ENCODE results near the gene EYA2. TPM values are rescaled to one million over a fixed set of nuclear protein-coding genes. Genes with fewer than 3 reads are reported as not detected.

EYA2 gene
- total RNA-seq, 1 donor from 2014 or later, result not detected

DNA sequence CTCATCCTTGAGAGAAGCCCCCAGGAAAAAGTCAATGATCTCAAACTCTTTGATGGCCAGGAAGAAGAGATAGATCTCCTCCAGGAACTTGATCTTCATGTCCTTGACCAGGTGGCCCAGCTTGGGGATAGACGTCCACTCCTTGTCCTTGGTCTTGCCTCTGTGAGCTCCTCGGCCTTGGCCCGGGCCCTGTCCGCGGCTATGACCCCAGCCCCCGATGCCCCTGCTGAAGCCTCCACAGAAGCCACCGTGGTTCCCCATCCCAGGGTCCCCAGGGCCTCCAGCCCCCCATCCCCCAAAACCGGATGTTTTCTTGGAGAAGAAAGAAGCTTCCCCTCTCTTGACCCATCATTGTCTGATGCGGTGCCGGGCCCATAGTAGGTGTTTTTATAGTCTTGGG lies 266.8 kb downstream of the EYA2 start:
- TF ChIP-seq, protein P1, sequence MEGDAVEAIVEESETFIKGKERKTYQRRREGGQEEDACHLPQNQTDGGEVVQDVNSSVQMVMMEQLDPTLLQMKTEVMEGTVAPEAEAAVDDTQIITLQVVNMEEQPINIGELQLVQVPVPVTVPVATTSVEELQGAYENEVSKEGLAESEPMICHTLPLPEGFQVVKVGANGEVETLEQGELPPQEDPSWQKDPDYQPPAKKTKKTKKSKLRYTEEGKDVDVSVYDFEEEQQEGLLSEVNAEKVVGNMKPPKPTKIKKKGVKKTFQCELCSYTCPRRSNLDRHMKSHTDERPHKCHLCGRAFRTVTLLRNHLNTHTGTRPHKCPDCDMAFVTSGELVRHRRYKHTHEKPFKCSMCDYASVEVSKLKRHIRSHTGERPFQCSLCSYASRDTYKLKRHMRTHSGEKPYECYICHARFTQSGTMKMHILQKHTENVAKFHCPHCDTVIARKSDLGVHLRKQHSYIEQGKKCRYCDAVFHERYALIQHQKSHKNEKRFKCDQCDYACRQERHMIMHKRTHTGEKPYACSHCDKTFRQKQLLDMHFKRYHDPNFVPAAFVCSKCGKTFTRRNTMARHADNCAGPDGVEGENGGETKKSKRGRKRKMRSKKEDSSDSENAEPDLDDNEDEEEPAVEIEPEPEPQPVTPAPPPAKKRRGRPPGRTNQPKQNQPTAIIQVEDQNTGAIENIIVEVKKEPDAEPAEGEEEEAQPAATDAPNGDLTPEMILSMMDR (IDR thresholded peaks at IDR 0.05; ENCODE audit: insufficient read depth, low read length, poor library complexity, severe bottlenecking), result no peak
- DNase-seq (ENCODE audit: low read depth), result no peak
- Histone ChIP-seq H3K4me3 (ENCODE audit: low read depth, low read length) (no peak overlapping the region), H3K36me3 (ENCODE audit: control insufficient read depth, insufficient read depth, low read length) (no peaks in the 10 kb centered on the region), H3K27me3 (ENCODE audit: control insufficient read depth, insufficient read depth, low read length) (no peaks in the 10 kb centered on the region)

DNA sequence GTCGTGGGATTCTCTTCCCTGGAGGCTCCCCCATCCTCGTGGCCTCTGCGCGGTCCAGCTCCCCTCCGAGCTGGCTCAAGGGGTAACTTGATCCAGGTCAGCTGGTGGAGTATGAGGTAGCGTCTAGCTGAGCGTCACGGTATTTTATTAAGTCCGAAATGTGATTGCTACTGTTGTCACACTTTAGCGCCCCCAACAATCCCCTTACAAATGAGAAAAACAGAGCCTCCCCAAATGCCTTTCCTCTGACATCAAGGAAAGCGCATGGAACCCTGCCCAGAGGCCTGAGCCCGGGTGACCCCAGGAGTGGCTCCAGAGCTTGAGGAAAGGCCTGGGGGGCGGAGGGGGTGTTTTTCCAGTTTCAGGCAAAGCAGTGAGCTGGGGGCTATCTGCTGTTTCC lies 269.5 kb downstream of the EYA2 start:
- TF ChIP-seq, protein P1 (IDR thresholded peaks at IDR 0.05; ENCODE audit: insufficient read depth, low read length, poor library complexity, severe bottlenecking), result no peak
- Histone ChIP-seq H3K4me3 (ENCODE audit: low read depth, low read length) (no peak overlapping the region), H3K36me3 (ENCODE audit: control insufficient read depth, insufficient read depth, low read length) (no peaks in the 10 kb centered on the region), H3K27me3 (ENCODE audit: control insufficient read depth, insufficient read depth, low read length) (peaks cover 8% of the 10 kb centered on the region)
- DNase-seq (ENCODE audit: low read depth), result no peak

DNA sequence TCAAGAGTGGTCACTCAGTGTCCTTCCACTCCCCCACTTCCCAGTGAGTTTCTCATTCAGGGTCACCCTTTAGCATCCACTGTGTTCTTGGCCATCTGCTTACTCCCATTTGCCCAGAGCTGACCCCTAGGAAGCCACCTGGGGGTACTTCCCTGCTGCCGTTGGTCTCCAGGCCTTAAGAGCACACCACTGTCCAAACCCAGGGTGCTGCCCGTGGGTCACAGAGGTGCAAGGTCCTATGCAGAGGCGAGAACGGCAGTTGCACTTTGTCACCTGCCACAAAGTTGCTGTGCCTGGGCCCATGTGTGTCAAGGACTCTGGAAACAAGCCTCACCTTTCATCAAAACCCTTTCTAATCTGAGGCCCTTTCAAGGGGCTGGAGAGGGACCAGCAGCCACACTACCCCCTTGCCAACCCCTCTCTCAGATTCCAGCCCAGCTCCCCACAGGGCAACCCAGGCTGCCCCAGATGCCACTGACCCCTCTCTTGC lies 270.8 kb downstream of the EYA2 start:
- peaks cover 8% of the 10 kb centered on the region for H3K27me3 ChIP-seq (ENCODE audit: control insufficient read depth, insufficient read depth, low read length)

DNA sequence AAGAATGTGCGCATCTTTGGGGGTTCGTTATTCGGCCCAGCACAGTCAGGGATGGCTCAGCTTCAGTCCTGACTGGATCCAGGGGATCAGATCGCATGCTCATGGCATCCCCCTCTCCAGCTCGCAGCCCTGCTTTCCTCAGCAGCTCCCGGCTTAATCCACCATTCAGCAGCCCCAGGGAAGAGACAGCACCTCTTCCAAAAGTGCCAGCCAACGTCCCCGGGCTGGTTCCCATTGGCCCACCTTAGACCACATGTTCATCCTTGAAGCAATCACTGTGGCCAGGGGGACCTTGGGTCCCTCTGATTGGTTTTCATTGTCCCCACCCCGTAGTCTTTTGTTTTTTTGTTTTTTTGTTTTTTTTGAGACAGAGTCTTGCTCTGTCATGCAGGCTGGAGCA lies 273.2 kb downstream of the EYA2 start:
- TF ChIP-seq, protein P1 (IDR thresholded peaks at IDR 0.05; ENCODE audit: insufficient read depth, low read length, poor library complexity, severe bottlenecking), result no peak
- Histone ChIP-seq H3K4me3 (ENCODE audit: low read depth, low read length) (no peak overlapping the region), H3K27me3 (ENCODE audit: control insufficient read depth, insufficient read depth, low read length) (peaks cover 8% of the 10 kb centered on the region), H3K36me3 (ENCODE audit: control insufficient read depth, insufficient read depth, low read length) (no peaks in the 10 kb centered on the region)
- no peak for DNase-seq (ENCODE audit: low read depth)

More for the DNA sequence above, 270.8 kb downstream of the EYA2 start:
- no peak overlapping the region for H3K4me3 ChIP-seq (ENCODE audit: low read depth, low read length)
- no peaks in the 10 kb centered on the region for H3K36me3 ChIP-seq (ENCODE audit: control insufficient read depth, insufficient read depth, low read length)
- DNase-seq (ENCODE audit: low read depth), result no peak
- TF ChIP-seq, protein P1 (IDR thresholded peaks at IDR 0.05; ENCODE audit: insufficient read depth, low read length, poor library complexity, severe bottlenecking), result no peak

DNA sequence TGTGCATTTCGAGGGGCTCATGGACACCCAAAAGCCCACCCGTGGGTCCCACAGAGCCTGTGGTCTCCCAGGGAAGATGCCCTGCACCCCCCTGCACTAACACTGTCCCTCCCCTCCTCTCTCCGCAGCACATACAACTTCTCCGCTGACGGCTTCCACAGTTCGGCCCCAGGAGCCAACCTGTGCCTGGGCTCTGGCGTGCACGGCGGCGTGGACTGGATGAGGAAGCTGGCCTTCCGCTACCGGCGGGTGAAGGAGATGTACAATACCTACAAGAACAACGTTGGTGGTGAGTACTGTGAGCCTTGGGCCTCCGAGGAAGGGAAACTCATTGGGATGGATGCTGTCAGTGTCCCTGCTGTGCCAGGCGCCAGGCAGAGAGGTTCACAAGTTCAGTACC lies 277.9 kb downstream of the EYA2 start:
- H3K27me3 ChIP-seq (ENCODE audit: control insufficient read depth, insufficient read depth, low read length), result peaks cover 12% of the 10 kb centered on the region
- TF ChIP-seq, protein P1 (IDR thresholded peaks at IDR 0.05; ENCODE audit: insufficient read depth, low read length, poor library complexity, severe bottlenecking), result no peak
- DNase-seq (ENCODE audit: low read depth), result no peak
- H3K36me3 ChIP-seq (ENCODE audit: control insufficient read depth, insufficient read depth, low read length), result no peaks in the 10 kb centered on the region
- H3K4me3 ChIP-seq (ENCODE audit: low read depth, low read length), result no peak overlapping the region

DNA sequence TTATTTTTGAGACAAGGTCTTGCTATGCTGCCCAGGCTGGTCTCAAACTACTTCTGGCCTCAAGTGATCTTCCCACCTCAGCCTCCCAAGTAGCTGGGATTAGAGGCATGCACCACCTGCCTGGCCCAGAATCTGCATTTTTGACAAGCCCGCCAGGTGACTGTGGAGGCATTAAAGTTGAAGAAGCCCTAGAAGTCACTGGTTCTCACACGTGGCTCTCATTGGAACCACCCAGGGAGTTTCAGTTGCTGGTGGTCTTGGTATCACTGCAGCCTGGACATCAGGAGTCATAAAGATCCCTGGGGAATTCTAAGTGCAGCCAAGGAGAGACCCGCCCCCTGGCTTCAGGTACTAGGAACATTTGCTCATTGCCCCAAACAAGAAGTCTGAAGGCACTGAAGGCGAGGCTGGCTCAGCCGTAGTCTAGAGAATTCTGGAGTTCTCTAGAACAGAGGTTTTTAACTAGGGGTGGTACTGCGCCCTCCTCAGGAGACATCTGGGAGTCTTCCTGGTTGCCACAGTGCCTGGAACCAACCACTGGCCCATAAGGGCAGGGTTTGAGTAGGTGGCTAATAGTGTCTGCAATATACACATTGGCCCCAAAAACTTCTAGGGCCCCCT lies 279.1 kb downstream of the EYA2 start:
- no peak for DNase-seq (ENCODE audit: low read depth)
- TF ChIP-seq, protein P1 (IDR thresholded peaks at IDR 0.05; ENCODE audit: insufficient read depth, low read length, poor library complexity, severe bottlenecking), result no peak
- Histone ChIP-seq H3K4me3 (ENCODE audit: low read depth, low read length) (no peak overlapping the region), H3K36me3 (ENCODE audit: control insufficient read depth, insufficient read depth, low read length) (no peaks in the 10 kb centered on the region), H3K27me3 (ENCODE audit: control insufficient read depth, insufficient read depth, low read length) (peaks cover 8% of the 10 kb centered on the region)

Measured in kidney epithelial cell (primary cell).